Measurements from ENCODE around the gene MEIKIN.

The MEIKIN gene

DNA sequence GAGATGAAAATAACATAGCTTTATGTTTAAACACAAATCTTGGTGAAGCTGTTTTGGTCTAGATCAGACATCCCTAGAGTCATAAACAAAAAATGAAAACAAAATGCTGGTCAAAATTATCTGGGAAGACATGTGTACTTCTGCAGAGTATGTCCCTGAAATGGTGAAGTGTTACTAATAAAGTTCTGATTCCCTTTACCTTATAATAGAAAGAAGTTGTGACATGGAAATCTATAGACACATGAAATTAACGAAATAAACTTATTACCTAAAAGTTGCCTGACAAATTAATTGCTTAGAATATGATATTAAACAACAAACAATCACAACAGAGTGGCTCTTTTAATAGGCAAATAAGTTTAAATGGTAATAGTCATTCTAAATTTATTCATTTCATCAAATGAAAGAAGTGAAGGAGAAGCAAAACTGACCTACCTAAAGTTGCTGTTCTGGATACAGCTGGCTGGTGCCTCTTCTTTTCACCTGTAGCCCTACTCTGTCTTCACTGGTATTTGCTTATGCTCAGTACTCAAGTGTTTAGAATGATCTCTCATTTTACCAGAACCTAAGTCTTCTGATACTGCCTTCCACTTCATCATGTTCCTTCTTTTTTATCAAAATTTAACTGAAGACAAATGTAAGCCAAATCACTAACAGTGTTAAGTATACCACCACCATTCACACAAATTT is 187.5 kb downstream of the MEIKIN start:
- H3K27me3 ChIP-seq = no peaks in the 10 kb centered on the region
- no peak overlapping the region for H3K4me3 ChIP-seq (ENCODE audit: low read depth, low read length)
- no peaks in the 10 kb centered on the region; the same call in 1 of the 2 replicates for H3K36me3 ChIP-seq
- no peaks in the 10 kb centered on the region for H3K9me3 ChIP-seq
- H3K4me1 ChIP-seq = no peaks in the 10 kb centered on the region; the same call in 1 of the 2 replicates
- no peak for TF ChIP-seq CTCF (IDR thresholded peaks at IDR 0.05; ENCODE audit: low read depth, low read length)
- no peak for DNase-seq

Measured in BE2C (cell line).